ENCODE results near the gene POMT2. TPM values are rescaled to one million over a fixed set of nuclear protein-coding genes. Genes with fewer than 3 reads are reported as not detected.

Gene POMT2
- total and polyA plus RNA-seq, 12 donors: 14.0 to 52.3 (median 41.7) TPM

DNA sequence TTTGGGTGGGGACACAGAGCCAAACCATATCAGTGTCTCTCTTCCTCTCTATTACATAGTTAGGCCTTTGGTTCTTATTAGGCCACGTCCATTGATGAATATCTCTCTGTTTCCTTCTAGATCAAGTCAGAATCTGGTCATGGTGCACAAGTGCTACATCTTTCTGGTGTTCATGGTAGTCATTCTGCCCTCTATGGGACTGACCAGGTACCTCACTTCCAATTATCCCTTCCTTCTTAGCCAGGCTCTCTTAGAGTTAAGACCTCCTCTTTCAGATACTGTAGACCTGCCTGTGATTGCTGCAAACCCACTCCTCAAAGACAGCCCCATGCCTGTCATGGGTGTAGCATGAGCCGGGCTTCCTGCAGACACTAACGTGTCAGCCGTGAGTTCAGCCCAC lies 74.9 kb downstream of the POMT2 start:
- TF ChIP-seq, protein P1, sequence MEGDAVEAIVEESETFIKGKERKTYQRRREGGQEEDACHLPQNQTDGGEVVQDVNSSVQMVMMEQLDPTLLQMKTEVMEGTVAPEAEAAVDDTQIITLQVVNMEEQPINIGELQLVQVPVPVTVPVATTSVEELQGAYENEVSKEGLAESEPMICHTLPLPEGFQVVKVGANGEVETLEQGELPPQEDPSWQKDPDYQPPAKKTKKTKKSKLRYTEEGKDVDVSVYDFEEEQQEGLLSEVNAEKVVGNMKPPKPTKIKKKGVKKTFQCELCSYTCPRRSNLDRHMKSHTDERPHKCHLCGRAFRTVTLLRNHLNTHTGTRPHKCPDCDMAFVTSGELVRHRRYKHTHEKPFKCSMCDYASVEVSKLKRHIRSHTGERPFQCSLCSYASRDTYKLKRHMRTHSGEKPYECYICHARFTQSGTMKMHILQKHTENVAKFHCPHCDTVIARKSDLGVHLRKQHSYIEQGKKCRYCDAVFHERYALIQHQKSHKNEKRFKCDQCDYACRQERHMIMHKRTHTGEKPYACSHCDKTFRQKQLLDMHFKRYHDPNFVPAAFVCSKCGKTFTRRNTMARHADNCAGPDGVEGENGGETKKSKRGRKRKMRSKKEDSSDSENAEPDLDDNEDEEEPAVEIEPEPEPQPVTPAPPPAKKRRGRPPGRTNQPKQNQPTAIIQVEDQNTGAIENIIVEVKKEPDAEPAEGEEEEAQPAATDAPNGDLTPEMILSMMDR (IDR thresholded peaks at IDR 0.05): no peak
- no peak for TF ChIP-seq POLR2A (IDR thresholded peaks at IDR 0.05)
- 75 to 92% (median 76%) methylated on average over 4 of the region's 4 CpGs for WGBS, 4 donors
- no peaks in the 10 kb centered on the region for H3K36me3 ChIP-seq (replicated peaks in 1 of 2)
- H3K4me1 ChIP-seq (replicated peaks in 1 of 2): no peaks in the 10 kb centered on the region
- H3K9me3 ChIP-seq (replicated peaks in 1 of 3): no peaks in the 10 kb centered on the region
- intact Hi-C loops (cut with DNase I): no loop called here
- no peak for DNase-seq
- H3K27ac ChIP-seq: no peak overlapping the region
- no peak overlapping the region for H3K4me3 ChIP-seq
- no peaks in the 10 kb centered on the region for H3K27me3 ChIP-seq

DNA sequence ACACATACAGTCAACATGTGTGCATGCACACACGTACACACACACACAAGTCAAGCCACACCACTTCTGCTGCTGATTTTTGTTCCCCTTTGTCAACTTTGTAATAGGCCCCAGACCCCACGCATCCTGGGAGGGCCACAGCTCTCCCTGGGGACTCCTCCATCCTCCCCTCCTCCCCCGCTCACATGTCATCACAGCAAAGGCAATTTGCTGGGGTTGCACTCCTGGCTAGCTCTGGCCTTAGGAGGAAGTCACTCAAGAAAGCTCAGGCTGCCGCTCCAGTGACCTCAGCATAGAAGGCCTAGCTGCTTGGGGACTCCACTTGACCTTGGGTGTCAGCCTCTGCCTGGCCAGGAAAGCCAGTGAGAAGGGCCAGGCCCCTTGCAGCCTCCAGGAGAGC lies 76.8 kb downstream of the POMT2 start:
- no peak for DNase-seq
- no peak for TF ChIP-seq POLR2A (IDR thresholded peaks at IDR 0.05)
- TF ChIP-seq, protein P1 (IDR thresholded peaks at IDR 0.05): no peak
- 82 to 97% (median 87%) methylated on average over 4 of the region's 4 CpGs for WGBS, 4 donors
- Histone ChIP-seq H3K4me3 (no peak overlapping the region), H3K4me1 (replicated peaks in 1 of 2) (no peaks in the 10 kb centered on the region), H3K27ac (no peak overlapping the region), H3K36me3 (replicated peaks in 1 of 2) (no peaks in the 10 kb centered on the region), H3K27me3 (no peaks in the 10 kb centered on the region), H3K9me3 (replicated peaks in 1 of 3) (no peaks in the 10 kb centered on the region)
- intact Hi-C loops (cut with DNase I): no loop called here

DNA sequence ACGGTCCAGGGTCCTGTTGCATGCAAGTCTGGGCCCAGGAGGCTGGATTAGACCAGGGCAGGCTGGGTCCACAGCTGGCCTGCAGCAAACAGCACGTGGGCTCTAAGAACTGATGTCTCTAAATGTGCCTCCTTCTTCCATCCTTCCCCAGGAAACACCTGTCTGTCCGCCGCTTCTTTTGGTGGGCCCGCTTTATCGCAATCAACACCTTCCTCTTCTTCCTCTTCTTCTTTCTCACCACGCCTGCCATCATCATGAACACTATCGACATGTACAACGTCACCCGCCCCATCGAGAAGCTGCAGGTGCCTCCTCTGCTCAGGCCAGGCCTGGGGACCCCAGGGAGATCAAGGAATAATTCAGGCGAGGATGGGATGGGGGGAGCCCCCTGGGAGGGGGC lies 77.9 kb downstream of the POMT2 start:
- intact Hi-C loops (cut with DNase I): no loop called here
- H3K27me3 ChIP-seq: no peaks in the 10 kb centered on the region
- no peak overlapping the region for H3K27ac ChIP-seq
- WGBS, 4 donors: 68 to 87% (median 80%) methylated on average over 11 to 12 of the region's 12 CpGs
- H3K9me3 ChIP-seq (replicated peaks in 1 of 3): no peaks in the 10 kb centered on the region
- no peak for DNase-seq
- no peaks in the 10 kb centered on the region for H3K36me3 ChIP-seq (replicated peaks in 1 of 2)
- H3K4me3 ChIP-seq: no peak overlapping the region
- H3K4me1 ChIP-seq (replicated peaks in 1 of 2): no peaks in the 10 kb centered on the region
- TF ChIP-seq POLR2A (IDR thresholded peaks at IDR 0.05): no peak
- TF ChIP-seq, protein P1 (IDR thresholded peaks at IDR 0.05): no peak

DNA sequence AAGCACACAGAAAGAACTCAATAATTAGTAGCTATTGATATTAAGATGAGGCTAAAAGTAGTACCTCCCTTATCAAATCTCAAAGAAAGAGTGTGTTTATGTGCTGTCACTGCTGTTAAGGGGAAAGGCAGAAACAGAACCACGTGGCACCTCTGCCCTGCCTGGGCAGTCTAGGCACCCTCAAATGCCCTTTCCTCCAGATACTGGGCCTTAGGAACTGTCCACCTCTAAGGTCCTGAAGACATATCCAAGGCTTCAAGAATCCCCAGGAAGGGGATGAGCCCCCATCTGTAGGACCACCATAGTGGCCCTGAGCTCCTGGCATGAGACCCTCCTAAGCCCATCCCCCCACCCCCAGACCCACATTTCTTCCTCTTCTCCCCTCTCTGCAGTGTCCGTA lies 78.7 kb downstream of the POMT2 start:
- H3K9me3 ChIP-seq (replicated peaks in 1 of 3): no peaks in the 10 kb centered on the region
- H3K36me3 ChIP-seq (replicated peaks in 1 of 2): no peaks in the 10 kb centered on the region
- H3K27ac ChIP-seq: no peak overlapping the region
- H3K4me1 ChIP-seq (replicated peaks in 1 of 2): no peaks in the 10 kb centered on the region
- WGBS, 4 donors: 63 to 81% (median 70%) methylated on average over 2 of the region's 2 CpGs
- no peak overlapping the region for H3K4me3 ChIP-seq
- H3K27me3 ChIP-seq: no peaks in the 10 kb centered on the region
- TF ChIP-seq, protein P1 (IDR thresholded peaks at IDR 0.05): no peak
- TF ChIP-seq POLR2A (IDR thresholded peaks at IDR 0.05): no peak
- intact Hi-C loops (cut with DNase I): no loop called here
- DNase-seq: no peak
